ENCODE data around the gene DOCK3.
"Not testable (repeated sequence)": the region's sequence is repeated elsewhere in the genome, so short reads cannot be mapped to it uniquely, and the experiment has no call there.

Gene DOCK3

DNA sequence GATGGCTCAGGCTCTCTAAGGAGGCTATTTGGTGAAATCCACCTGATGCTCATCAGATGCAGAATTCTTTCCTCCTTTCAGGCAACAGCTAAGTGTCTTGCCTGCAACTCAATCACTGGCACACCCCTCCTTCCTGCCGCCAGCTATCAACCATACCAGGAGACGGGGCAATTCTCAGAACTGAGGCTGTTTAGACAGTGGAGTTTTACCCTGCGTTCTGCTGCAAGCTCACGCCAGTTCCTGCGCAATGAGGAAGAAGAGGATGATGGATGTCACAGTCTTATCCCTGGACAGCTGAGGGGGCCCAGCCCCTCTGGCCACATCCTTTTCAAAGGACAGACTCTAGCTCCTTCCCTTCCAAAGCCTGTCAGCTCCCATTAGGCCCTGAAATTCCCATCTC lies 703.3 kb downstream of the DOCK3 start:
- no peak for DNase-seq

DNA sequence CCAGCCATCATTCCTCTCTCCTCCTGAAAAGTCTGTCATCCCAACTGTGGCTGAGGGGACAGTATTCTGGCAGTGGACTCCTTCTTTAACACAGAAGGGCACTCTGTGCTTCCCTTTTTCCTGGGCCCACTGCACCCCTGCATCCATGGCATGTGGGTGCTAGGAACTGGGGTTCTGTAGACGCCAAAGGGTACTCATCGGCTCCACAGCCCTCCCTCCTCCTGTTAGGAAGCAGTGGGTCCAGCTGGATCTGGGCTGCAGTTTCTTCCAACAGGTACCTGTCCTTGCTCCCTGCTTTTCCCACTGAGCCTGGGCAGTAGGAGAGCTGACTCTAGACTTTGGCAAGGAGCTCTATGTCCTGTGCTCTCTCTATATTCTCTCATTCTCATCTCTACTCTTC lies 704.0 kb downstream of the DOCK3 start:
- DNase-seq, result no peak

GRCh38 chr3:51379301-51379700 lies 704.6 kb downstream of the DOCK3 start:
- no peak for DNase-seq

DNA sequence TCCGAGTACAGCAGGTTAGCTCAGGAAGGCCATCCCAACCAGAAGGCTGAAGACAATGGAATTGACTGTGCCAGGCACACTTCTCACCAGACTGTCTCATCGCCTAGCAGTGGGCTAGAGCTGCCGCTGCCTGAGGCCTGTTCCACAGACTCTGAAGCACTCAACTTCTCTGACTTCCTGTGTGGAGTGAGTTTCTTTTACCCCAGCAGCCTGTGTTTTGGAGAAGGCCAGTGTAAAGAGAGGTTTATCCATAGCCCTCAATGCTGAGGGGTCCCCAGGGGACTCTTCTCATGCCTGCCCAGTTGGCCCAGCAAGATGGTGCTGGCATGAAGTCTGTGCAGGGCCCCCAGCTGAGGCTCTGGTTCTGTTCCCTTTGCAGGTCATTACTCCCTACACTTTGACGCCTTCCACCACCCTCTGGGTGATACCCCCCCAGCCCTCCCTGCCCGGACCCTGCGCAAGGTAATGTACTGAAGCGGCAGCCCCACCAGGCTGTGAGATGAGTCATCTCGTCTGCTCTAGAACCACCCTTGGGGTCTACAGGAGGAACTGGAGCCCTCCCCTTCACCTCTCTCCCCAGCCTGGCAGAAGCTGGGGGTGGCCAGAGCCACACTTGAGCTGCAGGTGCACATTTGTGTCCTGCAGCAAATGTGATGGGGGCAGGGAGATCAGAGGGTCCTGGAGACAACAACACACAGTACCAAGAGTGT lies 705.2 kb downstream of the DOCK3 start:
- no peak for DNase-seq

GRCh38 chr3:51380601-51381332 lies 706.0 kb downstream of the DOCK3 start:
- DNase-seq, result no peak

DNA sequence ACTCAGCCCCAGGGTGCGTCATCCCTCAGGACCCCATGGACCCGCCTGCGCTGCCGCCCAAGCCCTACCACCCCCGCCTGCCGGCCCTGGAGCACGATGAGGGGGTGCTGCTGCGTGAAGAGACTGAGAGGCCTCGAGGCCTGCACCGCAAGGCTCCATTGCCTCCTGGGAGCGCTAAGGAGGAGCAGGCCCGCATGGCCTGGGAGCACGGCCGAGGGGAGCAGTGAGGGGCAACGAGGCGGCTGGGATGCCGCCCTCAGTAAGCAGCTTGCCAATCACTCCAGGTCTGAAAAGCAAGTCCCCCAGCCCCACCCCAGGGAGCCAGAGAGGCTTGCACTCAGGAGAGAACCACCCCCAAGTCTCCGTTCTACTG lies 706.6 kb downstream of the DOCK3 start:
- no peak for DNase-seq

GRCh38 chr3:51382076-51382745 lies 707.5 kb downstream of the DOCK3 start:
- no peak for DNase-seq

DNA sequence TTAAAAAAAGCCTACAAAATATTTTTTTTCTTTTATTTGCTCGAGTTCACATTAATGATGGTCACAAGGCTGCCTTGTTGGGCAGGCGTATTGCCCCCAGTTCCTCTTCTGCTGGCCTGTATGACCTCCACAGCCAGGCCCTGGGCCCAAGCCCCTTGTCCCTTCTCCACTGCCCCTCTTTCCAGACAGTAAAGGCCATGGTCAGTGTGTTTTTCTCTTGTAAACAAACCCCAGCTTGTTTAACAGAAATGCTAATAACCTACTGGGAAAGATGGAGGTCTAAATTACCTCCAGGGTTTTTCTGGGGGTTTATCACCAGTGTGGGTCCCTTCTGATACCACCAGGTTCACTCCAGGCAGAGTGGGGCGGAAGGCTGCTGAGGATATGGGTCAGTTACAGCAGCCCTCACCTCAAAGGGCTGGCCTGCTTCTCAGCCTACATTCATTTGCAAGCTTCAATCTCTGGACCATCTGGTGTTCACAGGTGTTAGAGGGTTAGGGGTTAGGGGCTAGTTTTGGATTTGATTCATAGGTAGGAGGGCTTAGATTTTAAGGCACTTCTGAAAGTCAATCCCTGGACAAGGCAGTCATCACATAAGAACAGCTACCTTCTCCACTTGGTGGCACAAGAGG lies 708.3 kb downstream of the DOCK3 start:
- DNase-seq, result no peak

DNA sequence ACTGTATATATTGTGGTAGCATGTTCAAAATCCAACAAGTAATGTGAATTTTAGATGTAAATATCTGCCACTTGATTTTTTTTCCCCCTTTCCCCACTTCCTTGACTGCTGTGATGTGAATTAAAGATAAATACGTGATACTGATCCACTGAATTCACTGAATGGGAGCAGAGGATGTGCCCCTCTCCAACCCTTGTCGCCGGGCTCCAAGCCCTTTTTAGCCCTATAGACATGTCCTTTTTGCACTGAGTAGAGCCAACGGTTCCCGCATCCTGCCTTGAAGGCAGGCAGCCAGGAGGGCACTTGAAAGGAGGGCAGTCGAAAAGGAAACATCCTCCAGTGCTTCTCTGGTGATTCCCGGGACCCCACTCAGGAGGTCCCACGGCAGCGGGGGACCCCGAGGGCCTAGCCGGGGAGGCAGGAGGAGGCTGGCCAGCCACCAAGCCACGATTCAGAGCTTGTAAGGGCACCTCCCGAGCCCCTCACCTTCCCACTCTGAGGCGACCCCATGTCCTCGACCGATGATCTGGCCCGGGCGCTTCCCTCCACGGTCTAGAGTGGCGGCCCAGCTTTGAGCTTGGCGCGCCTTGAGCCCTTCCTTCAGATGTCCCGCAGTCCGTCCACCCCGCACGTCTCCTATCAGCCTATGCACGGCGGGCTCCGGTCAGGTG lies 709.5 kb downstream of the DOCK3 start:
- no peak for DNase-seq

DNA sequence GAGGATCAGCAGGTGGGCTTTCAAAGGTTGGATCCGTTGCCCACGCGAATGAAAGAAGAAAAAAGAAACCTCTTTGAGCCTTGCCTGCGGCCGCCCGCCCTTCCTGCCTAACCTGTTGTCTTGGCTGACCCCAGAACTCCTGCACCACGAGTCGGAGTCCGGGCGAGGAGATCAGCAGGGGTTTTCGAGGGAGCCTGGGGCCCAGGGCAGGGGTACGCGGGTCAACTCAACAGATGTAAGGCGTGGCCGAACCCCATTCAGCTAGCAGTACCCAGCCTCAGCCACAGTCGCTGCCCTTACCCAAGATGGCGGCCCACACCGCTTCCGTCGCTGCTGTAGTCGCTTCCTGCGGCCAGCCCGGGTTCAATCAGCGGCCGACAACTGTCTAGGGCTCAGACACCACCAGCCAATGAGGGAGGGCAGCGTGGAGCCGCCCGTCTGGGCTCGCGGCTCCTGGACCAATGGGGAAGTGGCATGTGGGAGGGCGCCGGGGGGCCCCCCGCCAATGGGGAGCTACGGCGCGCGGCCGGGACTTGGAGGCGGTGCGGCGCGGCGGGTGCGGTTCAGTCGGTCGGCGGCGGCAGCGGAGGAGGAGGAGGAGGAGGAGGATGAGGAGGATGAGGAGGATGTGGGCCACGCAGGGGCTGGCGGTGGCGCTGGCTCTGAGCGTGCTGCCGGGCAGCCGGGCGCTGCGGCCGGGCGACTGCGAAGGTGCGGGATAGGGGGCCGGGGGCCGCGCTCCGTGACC lies 710.2 kb downstream of the DOCK3 start, which contains the start of gene MANF:
Gene MANF (plus strand): TSS at position 566 of the 748 bp plus-strand sequence. CDS start 52 bp downstream, at position 618.
- DNase-seq, result peak; percentile 83

DNA sequence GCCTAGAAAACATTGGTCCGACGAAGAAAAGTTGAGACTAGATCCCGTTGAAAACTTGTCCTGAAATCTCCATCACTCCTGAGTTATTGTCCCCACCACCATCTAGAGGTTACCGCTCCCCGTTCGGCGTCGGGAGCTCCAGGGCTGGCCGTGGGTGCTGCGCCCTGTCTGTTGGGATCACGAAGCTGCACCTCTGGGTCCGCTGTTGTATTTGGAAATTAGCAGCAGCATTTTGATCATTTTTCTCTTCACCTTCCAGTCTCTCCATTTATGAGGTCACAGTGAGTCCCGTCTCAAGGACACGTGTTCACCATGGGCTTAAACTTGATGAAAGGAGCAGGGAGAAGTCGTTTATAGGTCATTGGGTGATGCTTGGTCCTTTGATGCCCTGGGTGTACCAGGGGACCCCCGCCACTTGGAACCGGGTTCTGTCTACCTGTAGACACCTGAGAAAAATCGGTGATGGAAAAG lies 710.9 kb downstream of the DOCK3 start:
- DNase-seq, result no peak

DNA sequence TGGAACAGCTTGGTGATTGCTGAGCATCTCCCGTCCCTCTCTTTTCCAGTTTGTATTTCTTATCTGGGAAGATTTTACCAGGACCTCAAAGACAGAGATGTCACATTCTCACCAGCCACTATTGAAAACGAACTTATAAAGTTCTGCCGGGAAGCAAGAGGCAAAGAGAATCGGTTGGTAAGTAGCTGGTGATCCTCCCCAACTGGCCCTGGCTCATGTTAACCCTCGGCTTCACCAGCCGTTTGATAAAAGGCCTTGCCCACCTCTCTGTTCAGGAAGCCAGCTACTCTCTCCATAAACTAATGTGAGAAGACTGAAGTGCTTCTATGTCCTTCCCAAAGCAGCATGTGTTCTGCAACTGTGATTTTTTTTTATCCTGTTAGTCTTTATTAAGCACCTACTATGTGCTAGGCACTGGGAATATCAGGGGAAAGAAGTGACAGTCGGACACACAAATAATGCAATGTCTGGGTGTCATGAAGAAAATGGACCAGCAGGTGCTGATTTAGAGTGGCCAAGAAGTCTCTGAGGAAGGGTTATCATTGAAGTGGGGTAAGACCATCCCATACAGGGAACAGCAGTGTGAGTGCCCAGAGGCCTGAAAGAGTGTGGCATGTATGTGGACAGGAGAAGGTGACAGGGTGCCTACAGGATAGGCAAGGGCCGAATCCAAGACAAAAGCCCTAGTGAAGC lies 711.6 kb downstream of the DOCK3 start:
- DNase-seq, result no peak

- no peak for DNase-seq
Measured at GRCh38 chr3:51386852-51387229, 712.1 kb downstream of the DOCK3 start.

DNA sequence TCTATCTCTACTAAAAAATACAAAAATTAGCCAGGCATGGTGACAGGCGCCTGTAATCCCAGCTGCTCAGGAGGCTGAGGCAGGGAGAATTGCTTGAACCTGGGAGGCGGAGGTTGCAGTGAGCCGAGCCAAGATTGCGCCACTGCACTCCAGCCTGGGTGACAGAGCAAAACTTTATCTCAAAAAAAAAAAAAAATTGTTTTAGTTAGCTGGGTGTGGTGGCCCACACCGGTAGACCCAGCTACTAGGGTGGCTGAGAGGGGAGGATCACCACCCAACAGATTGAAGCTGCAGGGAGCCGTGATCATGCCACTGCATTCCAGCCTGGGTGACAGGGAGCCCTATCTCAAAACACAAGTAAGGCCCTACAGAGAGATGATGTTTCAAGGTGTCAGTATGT lies 712.6 kb downstream of the DOCK3 start:
- not testable (repeated sequence) for DNase-seq

GRCh38 chr3:51388286-51389029 lies 713.7 kb downstream of the DOCK3 start:
- no peak for DNase-seq

DNA sequence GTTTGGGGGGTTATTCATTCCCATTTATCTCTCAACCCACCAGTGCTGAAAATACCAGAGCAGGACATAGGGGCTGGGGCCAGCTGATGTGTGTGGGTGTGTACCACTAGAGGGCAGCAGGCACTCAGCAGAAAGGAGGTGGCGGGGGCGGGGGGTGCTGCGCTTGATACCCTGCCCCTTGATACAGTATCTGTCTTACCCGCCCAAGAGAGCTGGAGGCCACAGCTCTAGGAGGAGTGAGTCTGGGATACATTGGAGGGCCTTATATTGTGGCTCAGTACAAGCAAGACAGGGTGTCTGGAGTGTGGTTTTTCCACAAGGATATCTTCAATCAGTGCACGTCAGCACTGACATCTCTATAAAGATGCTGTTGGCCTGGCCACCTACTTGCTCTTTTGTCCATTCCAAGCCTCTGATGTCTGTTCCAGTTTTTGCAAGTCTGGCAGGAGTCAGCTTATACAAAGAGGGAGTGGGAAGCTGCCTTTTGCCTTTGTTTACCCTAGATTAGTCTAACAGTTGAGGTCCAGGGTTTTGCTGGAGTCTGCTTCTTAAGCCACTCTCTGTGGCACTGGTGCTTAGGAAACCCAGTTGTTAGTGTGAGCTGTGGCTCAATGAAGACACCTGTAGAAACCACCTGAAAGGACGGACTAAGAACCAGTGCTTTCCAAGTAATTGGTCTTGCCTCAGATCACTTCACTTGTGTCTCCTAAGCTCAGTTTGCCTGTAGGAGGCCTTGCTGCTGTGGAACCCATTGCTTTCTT lies 714.9 kb downstream of the DOCK3 start:
- DNase-seq, result no peak

DNA sequence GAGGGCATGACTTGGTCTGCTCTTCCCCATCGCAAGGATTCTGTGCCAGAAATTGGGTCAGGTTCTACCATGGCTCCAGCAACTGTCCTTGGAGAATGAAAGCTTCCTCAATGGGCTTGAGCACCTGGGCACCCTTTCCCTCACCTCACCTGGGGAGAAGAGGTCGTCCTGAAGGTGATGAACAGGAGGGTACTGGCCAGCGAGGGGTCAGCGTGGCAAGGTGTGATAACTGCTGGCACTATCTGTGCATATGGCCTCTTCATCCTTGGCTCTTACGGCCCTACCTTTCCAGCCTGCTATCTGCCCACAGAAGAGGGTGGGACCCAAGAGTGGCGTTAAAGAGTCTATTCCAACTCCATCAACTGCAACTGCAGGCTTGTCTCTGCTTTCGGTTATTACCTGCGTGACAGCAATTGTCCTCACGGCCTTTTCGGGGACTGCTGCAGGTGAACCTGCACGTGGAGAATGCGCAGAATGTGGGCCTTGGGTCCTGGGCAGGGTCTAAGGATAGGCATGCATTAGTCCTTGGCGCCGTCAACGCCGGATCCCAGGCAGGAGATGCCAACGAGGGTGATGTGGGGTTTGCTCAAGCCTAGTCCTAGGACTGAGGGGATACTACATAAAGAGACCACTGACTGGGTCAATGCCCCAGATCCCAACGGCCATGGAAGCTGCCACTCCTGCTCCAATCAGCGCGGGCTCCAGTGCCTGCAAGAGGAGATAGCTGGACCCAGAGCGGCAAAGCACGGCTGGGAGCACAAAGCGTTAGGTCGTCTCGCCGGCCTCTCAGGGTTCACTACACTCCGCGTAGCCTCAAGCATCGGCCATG lies 715.7 kb downstream of the DOCK3 start:
- no peak for DNase-seq

DNA sequence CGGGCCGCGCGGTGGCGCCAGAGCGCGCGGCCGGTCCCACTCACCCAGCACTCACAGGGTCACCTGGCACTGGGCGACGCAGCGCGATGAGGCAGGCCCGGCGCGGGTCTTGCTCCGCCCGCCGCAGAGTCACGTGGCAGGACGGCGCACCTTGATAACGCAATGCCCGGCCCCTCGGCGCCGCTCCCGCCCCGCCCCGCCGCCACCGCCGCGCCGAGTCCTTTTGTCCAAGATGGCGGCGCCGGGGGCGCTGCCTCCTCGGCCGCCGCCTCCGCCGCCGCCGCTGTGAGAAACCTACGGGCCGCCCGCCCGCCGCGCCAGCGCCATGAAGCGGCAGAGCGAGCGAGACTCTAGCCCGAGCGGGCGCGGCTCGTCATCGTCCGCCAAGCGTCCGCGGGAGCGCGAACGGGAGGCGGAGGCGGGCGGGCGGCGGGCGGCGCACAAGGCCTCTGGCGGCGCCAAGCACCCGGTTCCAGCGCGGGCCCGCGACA lies 716.4 kb downstream of the DOCK3 start, which contains the start of gene RBM15B:
Gene RBM15B (plus strand): TSS at position 211 of the 491 bp plus-strand sequence. CDS start 115 bp downstream, at position 326.
- peak; percentile 38 for DNase-seq

Measured in NCI-H1436 treated with DMSO at 0.1 percent for 48 hours (cell line).